BLaER1 treated with 17β-estradiol and CSF1 and Interleukin-3, amounts not matched to agents 10 nM and 100 nM (cell line): ENCODE data around the gene FAM227B.
"Not testable (repeated sequence)": the region's sequence is repeated elsewhere in the genome, so short reads cannot be mapped to it uniquely, and the experiment has no call there.

Experiments used
- H3K27ac ChIP-seq, 11 experiments: shearing (Covaris generic); formaldehyde crosslinking; 2 replicates each; pipeline ENCODE4 v1.8.1; 2022
- H3K27me3 ChIP-seq, 11 experiments: shearing (Covaris generic); formaldehyde crosslinking; 2 replicates each; pipeline ENCODE4 v1.8.1; 2022
- H3K36me3 ChIP-seq, 11 experiments: shearing (Covaris generic); formaldehyde crosslinking; 2 replicates each; pipeline ENCODE4 v1.8.1; 2022
- H3K4me1 ChIP-seq, 10 experiments: shearing (Covaris generic); formaldehyde crosslinking; 2 replicates each; pipeline ENCODE4 v1.8.1; 2022
- H3K4me2 ChIP-seq, 11 experiments: shearing (Covaris generic); formaldehyde crosslinking; 2 replicates each; pipeline ENCODE4 v1.8.1; 2022
- H3K4me3 ChIP-seq, 10 experiments: shearing (Covaris generic); formaldehyde crosslinking; 2 replicates each; pipeline ENCODE4 v1.8.1; 2022
- H3K9ac ChIP-seq, 11 experiments: shearing (Covaris generic); formaldehyde crosslinking; 2 replicates each; pipeline ENCODE4 v1.8.1; 2022
- H3K9me3 ChIP-seq, 11 experiments: shearing (Covaris generic); formaldehyde crosslinking; replicated peaks in 1 of 11; 2 replicates each; pipeline ENCODE4 v1.8.1; 2022
- H4K20me1 ChIP-seq, 11 experiments: shearing (Covaris generic); formaldehyde crosslinking; 2 replicates each; pipeline ENCODE4 v1.8.1; 2022
- Cebpa-rat ChIP-seq, 11 experiments: shearing (Covaris generic); IDR thresholded peaks; 2 replicates each; pipeline ENCODE4 v1.8.1; 2022

Gene FAM227B

GRCh38 chr15:49528289-49528688 lies 92.3 kb downstream of the FAM227B start:
- Histone ChIP-seq H3K27ac (no peak overlapping the region), H3K4me1 (no peaks in the 10 kb centered on the region), H3K4me3 (no peak overlapping the region), H3K27me3 (no peaks in the 10 kb centered on the region), H3K4me2 (no peak overlapping the region), H3K9ac (no peak overlapping the region), H4K20me1 (no peaks in the 10 kb centered on the region), H3K9me3 (peaks cover 12 to 26% (median 19%) of the 10 kb centered on the region in 11 experiments; a peak in 18 of 22 replicates), H3K36me3 (no peaks in the 10 kb centered on the region)
- TF ChIP-seq Cebpa-rat (IDR thresholded peaks at IDR 0.05) = no peak

GRCh38 chr15:49521802-49522201 lies 98.8 kb downstream of the FAM227B start:
- no peaks in the 10 kb centered on the region for H3K36me3 ChIP-seq
- no peak overlapping the region for H3K9ac ChIP-seq
- H3K4me3 ChIP-seq = no peak overlapping the region
- no peaks in the 10 kb centered on the region for H3K4me1 ChIP-seq
- no peaks in the 10 kb centered on the region for H4K20me1 ChIP-seq
- TF ChIP-seq Cebpa-rat (IDR thresholded peaks at IDR 0.05) = no peak
- no peak overlapping the region for H3K27ac ChIP-seq
- no peaks in the 10 kb centered on the region for H3K27me3 ChIP-seq
- H3K4me2 ChIP-seq = no peak overlapping the region
- peaks cover 9 to 42% (median 34%) of the 10 kb centered on the region in 11 experiments; a peak in 20 of 22 replicates for H3K9me3 ChIP-seq

- H3K27ac ChIP-seq, H3K9ac ChIP-seq, H3K27me3 ChIP-seq, H3K9me3 ChIP-seq, H4K20me1 ChIP-seq, H3K4me2 ChIP-seq, H3K36me3 ChIP-seq, H3K4me1 ChIP-seq, H3K4me3 ChIP-seq: not testable (repeated sequence)
Observed at GRCh38 chr15:49512739-49513138, 107.9 kb downstream of the FAM227B start.

GRCh38 chr15:49507261-49507660 lies 113.4 kb downstream of the FAM227B start:
- H3K4me3 ChIP-seq = no peak overlapping the region
- no peaks in the 10 kb centered on the region for H3K27me3 ChIP-seq
- no peak overlapping the region for H3K9ac ChIP-seq
- H4K20me1 ChIP-seq = no peaks in the 10 kb centered on the region
- H3K36me3 ChIP-seq = no peaks in the 10 kb centered on the region
- no peaks in the 10 kb centered on the region for H3K4me1 ChIP-seq
- TF ChIP-seq Cebpa-rat (IDR thresholded peaks at IDR 0.05) = no peak
- peaks cover 0 to 6% (median 6%) of the 10 kb centered on the region in 11 experiments; a peak in 19 of 22 replicates for H3K9me3 ChIP-seq
- no peak overlapping the region for H3K27ac ChIP-seq
- H3K4me2 ChIP-seq = no peak overlapping the region

- H3K9me3 ChIP-seq = peaks cover 8 to 15% (median 15%) of the 10 kb centered on the region in 11 experiments
- no peaks in the 10 kb centered on the region for H4K20me1 ChIP-seq
- no peaks in the 10 kb centered on the region for H3K4me1 ChIP-seq
- H3K27me3 ChIP-seq = no peaks in the 10 kb centered on the region
- no peak for TF ChIP-seq Cebpa-rat (IDR thresholded peaks at IDR 0.05)
- H3K4me3 ChIP-seq = no peak overlapping the region
- H3K9ac ChIP-seq = no peak overlapping the region
- no peak overlapping the region for H3K27ac ChIP-seq
- no peaks in the 10 kb centered on the region for H3K36me3 ChIP-seq
- no peak overlapping the region for H3K4me2 ChIP-seq
Observed at GRCh38 chr15:49506341-49506740, 114.3 kb downstream of the FAM227B start.

- TF ChIP-seq Cebpa-rat (IDR thresholded peaks at IDR 0.05) = no peak
- Histone ChIP-seq H3K4me3 (no peak overlapping the region), H4K20me1 (no peaks in the 10 kb centered on the region), H3K9me3 (peaks cover 11 to 23% (median 16%) of the 10 kb centered on the region in 11 experiments), H3K27ac (no peak overlapping the region), H3K27me3 (no peaks in the 10 kb centered on the region), H3K36me3 (no peaks in the 10 kb centered on the region), H3K9ac (no peak overlapping the region), H3K4me1 (no peaks in the 10 kb centered on the region), H3K4me2 (no peak overlapping the region)
Observed at GRCh38 chr15:49501586-49501985, 119.0 kb downstream of the FAM227B start.

GRCh38 chr15:49495993-49496753 lies 124.4 kb downstream of the FAM227B start:
- Histone ChIP-seq H3K4me2 (no peak overlapping the region), H3K9me3 (peaks cover 0 to 6% (median 2%) of the 10 kb centered on the region in 11 experiments; a peak in 7 of 22 replicates), H4K20me1 (no peaks in the 10 kb centered on the region), H3K27ac (no peak overlapping the region), H3K27me3 (no peaks in the 10 kb centered on the region), H3K9ac (no peak overlapping the region), H3K4me1 (no peaks in the 10 kb centered on the region), H3K36me3 (no peaks in the 10 kb centered on the region), H3K4me3 (no peak overlapping the region)
- TF ChIP-seq Cebpa-rat (IDR thresholded peaks at IDR 0.05) = no peak

- H3K9me3 ChIP-seq = no peaks in the 10 kb centered on the region
- no peak for TF ChIP-seq Cebpa-rat (IDR thresholded peaks at IDR 0.05)
- no peak overlapping the region for H3K27ac ChIP-seq
- H3K36me3 ChIP-seq = no peaks in the 10 kb centered on the region
- H4K20me1 ChIP-seq = no peaks in the 10 kb centered on the region
- H3K27me3 ChIP-seq = no peaks in the 10 kb centered on the region
- H3K4me3 ChIP-seq = no peak overlapping the region
- H3K9ac ChIP-seq = no peak overlapping the region
- H3K4me1 ChIP-seq = no peaks in the 10 kb centered on the region
- no peak overlapping the region for H3K4me2 ChIP-seq
Observed at GRCh38 chr15:49494842-49495241, 125.8 kb downstream of the FAM227B start.

GRCh38 chr15:49492830-49493229 lies 127.8 kb downstream of the FAM227B start:
- H3K4me3 ChIP-seq = no peak overlapping the region
- H3K27me3 ChIP-seq = no peaks in the 10 kb centered on the region
- TF ChIP-seq Cebpa-rat (IDR thresholded peaks at IDR 0.05) = no peak
- no peaks in the 10 kb centered on the region for H3K9me3 ChIP-seq
- no peak overlapping the region for H3K27ac ChIP-seq
- no peak overlapping the region for H3K9ac ChIP-seq
- no peaks in the 10 kb centered on the region for H4K20me1 ChIP-seq
- H3K36me3 ChIP-seq = no peaks in the 10 kb centered on the region
- no peaks in the 10 kb centered on the region for H3K4me1 ChIP-seq
- H3K4me2 ChIP-seq = no peak overlapping the region

GRCh38 chr15:49492151-49492550 lies 128.5 kb downstream of the FAM227B start:
- no peaks in the 10 kb centered on the region for H3K4me1 ChIP-seq
- no peak overlapping the region for H3K4me3 ChIP-seq
- no peaks in the 10 kb centered on the region for H3K9me3 ChIP-seq
- no peak for TF ChIP-seq Cebpa-rat (IDR thresholded peaks at IDR 0.05)
- H3K27ac ChIP-seq = no peak overlapping the region
- H3K4me2 ChIP-seq = no peak overlapping the region
- H3K36me3 ChIP-seq = no peaks in the 10 kb centered on the region
- H3K27me3 ChIP-seq = no peaks in the 10 kb centered on the region
- H3K9ac ChIP-seq = no peak overlapping the region
- H4K20me1 ChIP-seq = no peaks in the 10 kb centered on the region
